Activated CD8-positive, alpha-beta memory T cell treated with anti-CD3 and anti-CD28 coated beads for 24 hours (primary cell): Measurements from ENCODE around the gene S100A14.
"Not testable (repeated sequence)": the region's sequence is repeated elsewhere in the genome, so short reads cannot be mapped to it uniquely, and the experiment has no call there.

Experiments used
- DNase-seq: peaks from one replicate; pipeline ENCODE4 v3.0.0-alpha.2; 2020

Gene S100A14

DNA sequence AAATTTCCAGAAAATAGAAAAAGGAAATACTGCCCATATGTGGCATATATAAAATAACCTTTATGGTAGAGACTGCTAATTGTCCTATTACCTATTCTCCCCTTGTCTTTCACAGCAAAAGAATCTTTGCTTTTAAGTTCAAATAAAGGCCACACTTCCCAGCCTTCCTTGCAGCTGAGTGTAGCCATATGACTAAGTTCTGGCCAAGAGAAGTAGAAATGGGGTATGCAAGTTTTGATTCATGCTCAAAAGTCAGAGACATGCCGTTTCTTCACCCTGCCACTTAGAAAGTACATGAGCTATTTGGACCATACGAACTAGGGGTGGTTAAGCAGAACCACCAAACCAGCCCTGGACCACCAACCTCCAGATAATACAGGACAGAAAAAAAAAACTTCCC is 32.1 kb downstream of the S100A14 start:
- no peak for DNase-seq

DNA sequence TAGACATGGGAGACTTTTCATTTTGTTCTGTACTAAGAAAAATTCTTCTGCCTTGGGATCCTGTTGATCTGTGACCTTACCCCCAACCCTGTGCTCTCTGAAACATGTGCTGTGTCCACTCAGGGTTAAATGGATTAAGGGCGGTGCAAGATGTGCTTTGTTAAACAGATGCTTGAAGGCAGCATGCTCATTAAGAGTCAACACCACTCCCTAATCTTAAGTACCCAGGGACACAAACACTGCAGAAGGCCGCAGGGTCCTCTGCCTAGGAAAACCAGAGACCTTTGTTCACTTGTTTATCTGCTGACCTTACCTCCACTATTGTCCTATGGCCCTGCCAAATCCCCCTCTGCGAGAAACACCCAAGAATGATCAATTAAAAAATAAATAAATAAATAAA is 32.6 kb downstream of the S100A14 start:
- not testable (repeated sequence) for DNase-seq

DNA sequence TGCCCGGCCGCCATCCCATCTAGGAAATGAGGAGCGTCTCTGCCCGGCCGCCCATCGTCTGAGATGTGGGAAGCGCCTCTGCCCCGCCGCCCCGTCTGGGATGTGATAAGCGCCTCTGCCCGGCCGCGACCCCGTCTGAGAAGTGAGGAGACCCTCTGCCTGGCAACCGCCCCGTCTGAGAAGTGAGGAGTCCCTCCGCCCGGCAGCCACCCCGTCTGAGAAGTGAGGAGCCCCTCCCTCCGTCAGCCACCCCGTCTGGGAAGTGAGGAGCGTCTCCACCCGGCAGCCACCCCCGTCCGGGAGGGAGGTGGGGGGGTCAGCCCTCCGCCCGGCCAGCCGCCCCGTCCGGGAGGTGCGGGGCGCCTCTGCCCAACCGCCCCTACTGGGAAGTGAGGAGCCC is 33.3 kb downstream of the S100A14 start:
- not testable (repeated sequence) for DNase-seq

DNA sequence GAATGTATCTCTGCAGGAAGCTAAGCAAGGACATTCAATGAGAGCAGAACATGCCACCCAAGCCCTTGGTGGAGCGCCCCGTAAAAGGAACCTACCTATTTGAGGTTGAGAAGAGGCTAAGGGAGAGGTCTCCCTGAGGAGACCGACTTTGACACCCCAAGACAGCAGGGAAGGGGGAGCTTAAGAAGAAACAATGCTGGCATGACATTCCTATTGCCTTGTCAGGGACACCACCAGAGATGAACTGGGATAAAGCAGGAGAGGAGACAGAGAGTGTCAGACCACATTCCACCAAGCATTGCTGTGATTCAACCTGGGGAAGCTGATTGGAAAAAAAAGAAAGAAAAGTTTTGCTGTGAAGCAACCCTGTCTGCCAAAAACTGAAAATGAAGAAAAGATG is 37.2 kb downstream of the S100A14 start:
- DNase-seq, result no peak

DNA sequence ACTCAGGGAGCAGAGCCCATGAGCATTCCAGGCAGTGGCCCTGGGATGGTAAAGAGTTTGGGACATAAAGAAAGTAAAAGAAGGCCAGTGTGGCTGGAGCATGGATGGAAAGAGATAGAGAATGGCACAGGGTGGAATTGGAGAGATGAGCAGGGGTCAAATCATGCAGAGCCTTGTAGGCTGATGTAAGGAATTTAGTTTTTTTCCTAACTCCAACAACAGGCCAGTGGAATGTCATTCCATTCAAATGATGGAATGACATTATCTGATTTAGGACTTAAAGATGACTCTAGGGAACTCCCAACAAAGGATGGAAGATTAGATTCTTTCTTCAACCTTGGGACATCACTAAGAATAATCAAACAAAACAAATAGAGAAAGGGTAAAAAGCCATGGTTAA is 37.6 kb downstream of the S100A14 start:
- DNase-seq, result no peak

DNA sequence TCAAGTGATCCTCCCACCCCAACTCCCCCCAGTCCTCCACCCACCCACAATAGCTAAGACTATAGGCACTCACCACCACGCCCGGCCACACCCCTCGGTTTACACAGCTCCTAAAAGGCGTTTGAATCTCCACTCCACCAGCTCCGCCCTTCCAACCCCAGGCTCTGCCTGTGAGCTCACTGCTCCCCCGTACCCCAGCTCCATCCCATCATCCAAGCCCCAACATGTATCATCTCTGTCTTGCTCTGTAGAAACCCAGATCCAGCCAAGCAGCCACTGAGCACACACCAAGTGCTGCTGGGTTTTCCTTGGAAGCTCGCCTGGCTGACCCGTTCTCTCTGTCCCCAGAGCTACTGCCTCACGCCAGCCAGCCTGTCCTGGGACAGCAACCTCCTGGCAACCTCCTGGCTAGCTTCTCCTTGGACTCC is 38.5 kb downstream of the S100A14 start:
- no peak for DNase-seq

DNA sequence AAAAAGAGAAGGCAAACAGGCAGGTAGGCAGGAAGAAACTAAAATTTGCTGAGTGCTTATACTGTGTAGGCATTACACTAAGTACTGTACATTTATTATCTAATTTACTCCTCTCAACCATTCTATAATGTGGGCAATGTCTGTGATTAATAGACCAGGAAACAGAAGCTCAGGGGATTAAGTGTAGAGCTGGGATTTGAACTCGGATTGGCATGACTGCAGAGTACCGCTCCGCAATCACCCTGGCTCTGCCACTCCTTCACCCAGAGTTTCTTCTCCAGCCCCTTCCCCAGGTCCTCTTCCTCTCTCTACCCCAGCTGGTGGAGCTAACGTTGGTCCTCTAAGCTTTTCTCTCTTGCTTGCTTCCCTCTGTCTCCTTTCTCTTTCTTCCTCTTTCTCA is 39.0 kb downstream of the S100A14 start:
- no peak for DNase-seq

DNA sequence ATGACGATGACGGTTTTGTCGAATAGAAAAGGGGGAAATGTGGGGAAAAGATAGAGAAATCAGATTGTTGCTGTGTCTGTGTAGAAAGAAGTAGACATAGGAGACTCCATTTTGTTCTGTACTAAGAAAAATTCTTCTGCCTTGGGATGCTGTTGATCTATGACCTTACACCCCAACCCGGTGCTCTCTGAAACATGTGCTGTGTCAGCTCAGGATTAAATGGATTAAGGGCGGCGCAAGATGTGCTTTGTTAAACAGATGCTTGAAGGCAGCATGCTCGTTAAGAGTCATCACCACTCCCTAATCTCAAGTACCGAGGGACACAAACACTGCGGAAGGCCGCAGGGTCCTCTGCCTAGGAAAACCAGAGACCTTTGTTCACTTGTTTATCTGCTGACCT is 40.6 kb downstream of the S100A14 start:
- DNase-seq, result not testable (repeated sequence)

DNA sequence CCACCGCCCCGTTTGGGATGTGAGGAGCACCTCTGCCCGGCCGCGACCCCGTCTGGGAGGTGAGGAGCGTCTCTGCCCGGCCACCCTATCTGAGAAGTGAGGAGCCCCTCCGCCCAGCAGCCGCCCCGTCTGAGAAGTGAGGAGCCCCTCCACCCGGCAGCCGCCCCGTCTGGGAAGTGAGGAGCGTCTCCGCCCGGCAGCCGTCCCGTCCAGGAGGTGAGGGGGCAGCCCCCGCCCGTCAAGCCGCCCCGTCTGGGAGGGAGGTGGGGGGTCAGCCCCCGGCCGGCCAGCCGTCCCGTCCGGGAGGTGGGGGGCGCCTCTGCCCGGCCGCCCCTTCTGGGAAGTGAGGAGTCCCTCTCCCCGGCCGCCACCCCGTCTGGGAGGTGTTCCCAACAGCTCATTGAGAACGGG is 41.0 kb downstream of the S100A14 start:
- not testable (repeated sequence) for DNase-seq

DNA sequence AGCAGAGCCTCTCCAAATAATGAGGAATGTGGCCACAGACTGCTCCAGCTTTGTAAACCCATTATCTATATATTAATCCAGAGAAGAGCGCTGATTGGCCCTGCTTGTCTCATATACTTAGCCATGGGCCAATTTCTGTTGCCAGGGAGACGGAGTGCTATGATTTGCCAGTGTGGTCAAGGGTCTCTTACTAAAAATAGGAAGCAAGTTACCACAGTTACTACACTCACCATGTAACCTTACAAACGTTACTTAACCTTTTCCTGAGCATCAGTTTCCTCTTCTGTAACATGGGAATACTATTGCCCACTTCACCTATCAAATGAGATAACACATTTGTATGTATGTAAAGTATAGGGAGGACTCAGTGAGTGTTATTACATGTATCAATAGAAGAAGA is 42.8 kb downstream of the S100A14 start:
- DNase-seq, result no peak

DNA sequence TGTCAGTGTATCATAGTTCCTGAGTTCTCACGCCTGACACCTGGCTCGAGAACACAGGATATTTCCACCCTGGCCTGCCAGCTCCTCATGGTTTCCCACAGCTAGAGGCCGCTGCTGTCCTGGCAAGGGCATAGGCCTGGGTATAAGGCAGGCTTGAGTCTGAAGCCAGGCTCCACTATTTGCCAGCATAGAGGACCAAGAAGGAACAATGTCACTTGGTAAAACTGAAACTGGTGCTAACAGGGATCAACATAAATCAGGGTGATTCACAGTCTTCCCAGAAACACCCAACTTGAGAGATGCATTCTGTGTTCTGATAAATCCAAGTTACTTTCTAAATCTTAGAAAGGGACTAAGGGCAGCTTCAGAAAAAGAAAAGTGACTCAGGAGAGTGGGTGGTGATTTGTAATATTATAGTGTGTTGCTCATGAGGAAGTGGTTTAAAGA is 43.5 kb downstream of the S100A14 start:
- DNase-seq, result peak; percentile 73

DNA sequence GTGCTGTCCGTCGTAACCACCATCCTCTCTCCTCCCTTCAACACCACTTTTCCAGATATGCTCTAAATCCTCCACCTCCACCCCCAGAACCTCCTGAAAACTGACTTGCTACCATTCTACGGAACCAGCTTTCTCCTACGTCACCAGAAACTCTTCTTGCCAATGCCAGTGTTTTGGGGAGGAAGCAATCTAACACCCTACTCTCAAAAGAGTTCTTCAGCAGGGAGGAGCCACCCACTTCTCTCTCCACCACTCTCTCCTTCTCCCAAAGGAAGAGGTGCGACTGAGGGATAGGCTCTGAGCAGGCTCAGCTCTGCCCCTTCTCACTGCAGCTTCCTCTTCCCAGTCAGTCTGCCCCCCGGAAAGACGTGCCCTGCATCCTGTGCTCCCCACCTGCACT is 44.4 kb downstream of the S100A14 start:
- DNase-seq, result no peak

DNA sequence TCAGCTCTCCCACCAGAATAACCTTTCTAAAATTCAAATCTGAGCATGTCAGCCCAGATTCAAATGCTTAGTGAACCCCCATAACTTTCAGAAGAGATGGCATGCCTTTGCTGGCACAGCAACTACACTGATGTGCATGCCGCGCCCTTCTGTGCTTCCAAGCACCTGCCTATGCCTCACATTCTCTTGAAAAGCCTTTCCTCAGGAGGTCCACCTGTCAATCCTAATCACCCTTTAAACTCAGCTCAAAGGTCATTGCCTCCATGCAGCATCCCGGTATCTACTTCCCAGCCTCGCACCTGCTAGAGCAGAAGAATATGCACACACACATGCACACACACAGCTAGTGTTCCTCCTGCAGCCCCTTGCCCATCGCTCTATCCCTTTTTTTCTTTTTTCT is 45.3 kb downstream of the S100A14 start:
- DNase-seq, result no peak

DNA sequence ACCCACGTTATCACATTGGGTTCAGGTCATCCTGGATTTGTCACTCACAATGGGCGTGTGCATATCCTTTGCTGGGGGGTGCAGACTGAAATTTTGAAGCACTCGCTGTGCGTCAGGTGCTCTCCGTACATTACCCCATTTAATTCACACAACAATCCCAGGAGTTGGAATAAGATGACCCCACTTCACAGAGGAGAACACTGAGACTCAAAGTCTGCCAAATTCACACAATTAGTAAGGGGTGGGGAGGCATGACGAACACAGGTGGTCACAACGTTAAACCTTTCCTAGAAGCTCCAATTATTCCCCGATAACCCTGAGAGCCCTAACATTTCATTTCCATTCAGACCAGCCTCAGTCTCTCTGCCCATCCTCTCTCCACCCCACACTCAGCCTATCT is 46.7 kb downstream of the S100A14 start:
- DNase-seq, result no peak

DNA sequence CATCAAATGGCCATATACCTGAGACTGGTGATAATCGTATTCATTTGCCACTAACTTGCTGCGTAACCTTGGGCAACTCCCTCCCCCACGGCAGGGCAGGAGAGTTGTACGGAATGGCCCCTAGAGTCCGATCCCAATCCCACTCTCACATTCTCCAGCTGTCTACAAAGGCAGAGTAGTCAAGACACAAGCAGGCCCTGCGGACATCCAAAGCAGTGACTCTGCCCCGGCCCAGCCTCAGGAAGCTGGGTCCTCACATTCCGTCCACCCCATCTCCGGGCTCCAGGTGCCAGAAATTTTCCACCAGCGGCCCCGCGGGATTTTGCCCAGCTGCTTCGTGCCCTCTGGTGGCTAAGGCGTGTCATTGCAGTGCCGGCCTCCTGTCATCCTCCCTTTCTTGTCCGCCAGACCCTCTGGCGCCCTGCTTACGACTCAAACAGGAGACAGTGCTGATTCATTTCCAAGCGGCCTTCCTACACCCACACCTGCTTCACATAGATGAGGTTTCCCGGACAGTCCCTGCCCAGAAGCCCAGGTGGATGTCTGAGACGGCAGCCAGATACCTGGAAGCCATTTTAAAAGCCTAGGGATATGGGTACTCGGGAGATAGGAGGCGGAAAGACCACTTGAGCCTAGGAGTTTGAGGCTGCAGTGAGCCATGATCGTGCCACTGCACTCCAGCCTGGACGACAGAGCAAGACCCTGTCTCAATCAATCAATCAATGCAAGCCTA is 47.6 kb downstream of the S100A14 start:
- DNase-seq, result peak; percentile 93

DNA sequence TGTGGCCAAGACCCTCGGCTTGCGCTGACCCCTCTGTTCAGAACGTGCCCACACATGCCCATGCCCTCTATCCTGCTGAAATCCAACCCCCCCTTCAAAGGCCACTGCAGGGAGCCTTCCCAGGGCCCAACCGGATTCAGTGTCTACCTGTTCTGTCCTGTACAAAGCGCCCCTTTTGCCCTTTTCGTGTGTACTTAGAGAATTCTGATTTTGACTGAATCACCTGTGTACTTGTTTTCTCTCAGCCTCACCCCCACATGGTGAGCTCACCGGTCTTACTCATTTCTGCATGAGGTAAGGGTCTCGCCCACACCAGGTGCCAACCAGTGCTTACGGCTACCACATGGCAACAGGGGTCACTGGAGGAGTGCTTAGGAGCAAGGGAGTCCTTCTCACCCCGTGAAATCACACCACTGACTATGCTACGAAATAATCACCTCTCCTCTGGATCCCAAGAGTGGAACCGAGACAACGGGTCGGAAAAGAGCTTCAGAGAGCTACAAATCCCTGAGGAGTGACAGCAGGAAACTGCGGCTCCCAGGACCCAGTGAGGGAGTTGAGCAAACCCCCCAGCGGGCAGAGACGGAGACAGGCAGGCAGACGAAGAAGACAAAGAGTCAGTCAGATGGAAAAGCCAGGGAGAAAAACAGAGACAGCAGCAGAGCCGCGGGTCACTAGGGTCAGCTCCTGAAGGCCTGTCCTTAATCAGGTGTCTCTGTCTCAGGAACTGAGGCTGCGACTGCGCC is 48.3 kb downstream of the S100A14 start:
- no peak for DNase-seq

DNA sequence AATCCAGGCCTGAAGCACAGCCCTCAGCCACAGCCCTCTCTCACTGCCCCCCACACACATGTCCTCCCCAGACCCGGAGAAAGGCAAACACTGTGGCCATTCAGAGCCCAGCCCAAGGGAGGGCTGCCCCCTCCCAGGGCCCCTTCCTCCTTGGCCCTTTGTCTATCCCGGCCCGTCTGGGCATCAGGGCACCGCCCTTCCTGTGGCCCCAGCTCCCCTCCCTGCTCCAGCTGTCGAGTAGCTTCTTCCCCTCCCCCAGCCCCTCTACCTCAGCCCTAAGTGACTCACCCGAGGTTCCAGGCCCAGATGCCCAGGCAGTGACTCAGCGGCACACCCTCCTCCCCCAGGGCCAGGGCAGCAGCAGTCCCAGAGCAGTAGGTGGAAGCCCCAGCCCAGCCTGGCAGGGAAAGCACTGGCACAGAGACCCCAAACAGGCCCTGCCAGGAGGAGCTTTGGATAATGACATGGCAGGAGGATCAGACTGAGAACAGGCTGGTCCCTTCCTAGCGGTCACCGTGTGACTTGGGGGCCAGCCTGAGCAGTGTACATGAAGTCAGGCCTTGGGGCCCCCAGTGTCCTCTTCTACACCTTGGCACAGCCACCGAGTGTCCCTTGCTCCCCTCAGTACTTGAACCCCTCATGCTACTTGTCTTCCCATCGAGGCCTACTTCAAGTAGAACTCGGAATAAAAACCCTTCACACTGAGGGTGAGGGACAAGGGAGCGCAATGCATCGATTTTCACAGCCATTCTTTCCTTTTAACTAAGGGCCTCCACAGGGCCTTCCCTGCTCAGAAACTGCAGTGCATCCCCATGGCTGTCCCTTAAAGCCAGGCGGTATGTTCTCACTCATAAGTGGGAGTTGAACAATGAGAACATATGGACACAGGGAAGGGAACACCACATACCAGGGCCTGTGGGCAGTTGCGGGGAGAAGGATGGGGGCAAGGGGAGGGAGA is 49.4 kb downstream of the S100A14 start:
- peak; percentile 90 for DNase-seq

DNA sequence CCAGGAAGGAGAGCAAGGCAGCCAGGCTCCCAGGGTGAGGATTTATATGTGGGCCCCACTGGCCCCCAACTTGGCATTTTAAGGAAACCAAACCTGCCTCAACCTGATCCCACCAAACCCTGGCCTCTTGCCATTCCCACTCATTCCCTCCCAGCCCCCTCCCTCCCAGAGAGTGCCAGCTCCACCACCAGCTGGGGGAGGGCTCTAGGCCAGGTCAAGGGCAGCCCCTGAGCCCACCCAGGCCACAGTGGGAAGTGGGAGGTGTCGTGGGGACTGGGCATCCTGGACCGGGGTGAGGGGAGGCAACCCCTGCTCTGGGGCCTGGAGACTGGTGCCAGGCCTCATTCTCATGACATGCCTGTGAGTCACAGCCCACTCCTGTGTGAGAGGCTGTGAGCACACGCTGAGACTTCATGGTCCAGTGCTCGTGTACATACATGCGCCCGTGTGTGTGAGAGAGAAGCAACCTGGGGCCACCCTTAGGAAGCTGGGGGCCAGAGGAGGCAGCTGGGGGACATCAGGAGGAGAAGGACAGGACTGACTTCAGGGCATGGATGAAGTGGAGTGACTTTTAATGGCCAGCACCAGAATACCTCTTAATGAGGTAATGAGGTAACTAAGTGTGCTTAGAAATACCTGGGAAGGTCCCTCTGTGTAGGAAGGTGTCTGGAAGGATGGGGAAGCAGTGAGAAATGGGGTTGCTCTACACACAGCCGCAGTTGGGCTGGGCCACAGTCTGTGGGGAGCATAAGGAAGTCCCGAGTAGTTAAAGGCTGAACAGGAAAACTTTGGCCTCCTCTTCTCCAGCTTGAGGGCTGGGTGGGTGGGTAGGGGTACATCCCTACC is 50.4 kb downstream of the S100A14 start, which contains the start of gene S100A2:
Gene S100A2, minus strand, starts transcription at position 316 of the 846 bp plus-strand sequence. CDS start 1,967 bp downstream, outside the sequence.
- DNase-seq, result peak; percentile 71
